Measurements from ENCODE around the gene STH.

DNA sequence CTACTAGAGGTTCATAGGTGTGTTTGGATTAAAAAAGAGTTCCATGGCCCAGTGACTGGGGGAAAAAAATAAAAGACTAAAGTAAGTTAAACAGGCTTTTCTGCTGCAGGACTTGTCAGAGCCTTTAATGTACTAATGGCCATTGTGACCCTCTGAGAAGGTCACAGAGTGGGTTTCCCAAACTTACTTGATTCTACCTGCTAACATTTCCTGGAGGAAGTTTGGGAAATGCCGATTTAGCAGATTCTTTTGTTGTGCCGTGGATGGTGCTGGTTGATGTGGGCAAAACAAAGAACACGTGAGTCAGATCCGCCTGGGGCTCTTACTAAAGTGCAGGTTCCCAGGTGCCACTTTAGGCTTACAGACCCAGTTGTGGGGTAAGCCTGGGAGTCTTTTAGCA lies 13.6 kb upstream of the STH start:
- TF ChIP-seq, protein P1, sequence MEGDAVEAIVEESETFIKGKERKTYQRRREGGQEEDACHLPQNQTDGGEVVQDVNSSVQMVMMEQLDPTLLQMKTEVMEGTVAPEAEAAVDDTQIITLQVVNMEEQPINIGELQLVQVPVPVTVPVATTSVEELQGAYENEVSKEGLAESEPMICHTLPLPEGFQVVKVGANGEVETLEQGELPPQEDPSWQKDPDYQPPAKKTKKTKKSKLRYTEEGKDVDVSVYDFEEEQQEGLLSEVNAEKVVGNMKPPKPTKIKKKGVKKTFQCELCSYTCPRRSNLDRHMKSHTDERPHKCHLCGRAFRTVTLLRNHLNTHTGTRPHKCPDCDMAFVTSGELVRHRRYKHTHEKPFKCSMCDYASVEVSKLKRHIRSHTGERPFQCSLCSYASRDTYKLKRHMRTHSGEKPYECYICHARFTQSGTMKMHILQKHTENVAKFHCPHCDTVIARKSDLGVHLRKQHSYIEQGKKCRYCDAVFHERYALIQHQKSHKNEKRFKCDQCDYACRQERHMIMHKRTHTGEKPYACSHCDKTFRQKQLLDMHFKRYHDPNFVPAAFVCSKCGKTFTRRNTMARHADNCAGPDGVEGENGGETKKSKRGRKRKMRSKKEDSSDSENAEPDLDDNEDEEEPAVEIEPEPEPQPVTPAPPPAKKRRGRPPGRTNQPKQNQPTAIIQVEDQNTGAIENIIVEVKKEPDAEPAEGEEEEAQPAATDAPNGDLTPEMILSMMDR (IDR thresholded peaks at IDR 0.05) = no peak
- no peak for TF ChIP-seq POLR2A (IDR thresholded peaks at IDR 0.05)
